ENCODE results near the gene HK3. TPM values are rescaled to one million over a fixed set of nuclear protein-coding genes. Genes with fewer than 3 reads are reported as not detected.

The HK3 gene
- total RNA-seq, 4 donors from 2014 or later = 2.6 to 6.0 (median 4.7) TPM

DNA sequence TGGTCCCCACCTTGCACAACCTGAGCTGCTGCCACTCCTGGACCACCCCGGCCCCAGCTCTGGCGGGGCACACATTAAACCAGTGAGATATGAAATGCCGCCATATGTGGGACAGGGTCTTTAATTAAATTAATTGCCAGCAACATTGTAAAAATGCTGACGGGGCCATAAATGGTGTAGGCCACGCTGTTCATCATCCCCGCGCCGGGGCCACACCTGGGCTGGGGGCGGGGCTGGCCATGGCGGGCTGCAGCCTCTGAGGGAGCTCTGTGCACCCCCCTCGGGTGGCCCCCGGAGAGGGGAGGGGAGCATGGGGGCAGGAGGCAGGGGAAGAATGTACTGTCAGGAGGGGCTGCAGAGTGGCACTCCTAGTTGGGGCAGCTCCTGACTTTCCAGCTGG, 47.8 kb downstream of the HK3 start:
- Histone ChIP-seq H3K9me3 (no peaks in the 10 kb centered on the region), H3K4me3 (no peak overlapping the region), H3K36me3 (no peaks in the 10 kb centered on the region), H3K27me3 (peaks cover 41% of the 10 kb centered on the region), H3K4me1 (no peaks in the 10 kb centered on the region), H3K27ac (no peak overlapping the region)
- WGBS, 2 donors (ENCODE audit: low coverage in 1 of 2) = 40% methylated on average over 9 of the region's 12 CpGs; no CpG with 5 or more reads in 1 of the 2 donors
- in situ Hi-C loops (cut with MboI; ENCODE audit: low pct_ligation_motif_present in 1 of 4, low pct_unique_long_range_greater_than_20kb in 1 of 4, low sequenced_read_pairs in 3 of 4) = no loop called here
- no peak for DNase-seq
- intact Hi-C loops (cut with DNase I; ENCODE audit: low total_unique reads) = no loop called here
- TF ChIP-seq EP300 (IDR thresholded peaks at IDR 0.05; ENCODE audit: low read depth) (no peak), POLR2A (IDR thresholded peaks at IDR 0.05) (no peak), POLR2AphosphoS5 (IDR thresholded peaks at IDR 0.05) (no peak)
- TF ChIP-seq, protein P1, sequence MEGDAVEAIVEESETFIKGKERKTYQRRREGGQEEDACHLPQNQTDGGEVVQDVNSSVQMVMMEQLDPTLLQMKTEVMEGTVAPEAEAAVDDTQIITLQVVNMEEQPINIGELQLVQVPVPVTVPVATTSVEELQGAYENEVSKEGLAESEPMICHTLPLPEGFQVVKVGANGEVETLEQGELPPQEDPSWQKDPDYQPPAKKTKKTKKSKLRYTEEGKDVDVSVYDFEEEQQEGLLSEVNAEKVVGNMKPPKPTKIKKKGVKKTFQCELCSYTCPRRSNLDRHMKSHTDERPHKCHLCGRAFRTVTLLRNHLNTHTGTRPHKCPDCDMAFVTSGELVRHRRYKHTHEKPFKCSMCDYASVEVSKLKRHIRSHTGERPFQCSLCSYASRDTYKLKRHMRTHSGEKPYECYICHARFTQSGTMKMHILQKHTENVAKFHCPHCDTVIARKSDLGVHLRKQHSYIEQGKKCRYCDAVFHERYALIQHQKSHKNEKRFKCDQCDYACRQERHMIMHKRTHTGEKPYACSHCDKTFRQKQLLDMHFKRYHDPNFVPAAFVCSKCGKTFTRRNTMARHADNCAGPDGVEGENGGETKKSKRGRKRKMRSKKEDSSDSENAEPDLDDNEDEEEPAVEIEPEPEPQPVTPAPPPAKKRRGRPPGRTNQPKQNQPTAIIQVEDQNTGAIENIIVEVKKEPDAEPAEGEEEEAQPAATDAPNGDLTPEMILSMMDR (IDR thresholded peaks at IDR 0.05) = no peak

DNA sequence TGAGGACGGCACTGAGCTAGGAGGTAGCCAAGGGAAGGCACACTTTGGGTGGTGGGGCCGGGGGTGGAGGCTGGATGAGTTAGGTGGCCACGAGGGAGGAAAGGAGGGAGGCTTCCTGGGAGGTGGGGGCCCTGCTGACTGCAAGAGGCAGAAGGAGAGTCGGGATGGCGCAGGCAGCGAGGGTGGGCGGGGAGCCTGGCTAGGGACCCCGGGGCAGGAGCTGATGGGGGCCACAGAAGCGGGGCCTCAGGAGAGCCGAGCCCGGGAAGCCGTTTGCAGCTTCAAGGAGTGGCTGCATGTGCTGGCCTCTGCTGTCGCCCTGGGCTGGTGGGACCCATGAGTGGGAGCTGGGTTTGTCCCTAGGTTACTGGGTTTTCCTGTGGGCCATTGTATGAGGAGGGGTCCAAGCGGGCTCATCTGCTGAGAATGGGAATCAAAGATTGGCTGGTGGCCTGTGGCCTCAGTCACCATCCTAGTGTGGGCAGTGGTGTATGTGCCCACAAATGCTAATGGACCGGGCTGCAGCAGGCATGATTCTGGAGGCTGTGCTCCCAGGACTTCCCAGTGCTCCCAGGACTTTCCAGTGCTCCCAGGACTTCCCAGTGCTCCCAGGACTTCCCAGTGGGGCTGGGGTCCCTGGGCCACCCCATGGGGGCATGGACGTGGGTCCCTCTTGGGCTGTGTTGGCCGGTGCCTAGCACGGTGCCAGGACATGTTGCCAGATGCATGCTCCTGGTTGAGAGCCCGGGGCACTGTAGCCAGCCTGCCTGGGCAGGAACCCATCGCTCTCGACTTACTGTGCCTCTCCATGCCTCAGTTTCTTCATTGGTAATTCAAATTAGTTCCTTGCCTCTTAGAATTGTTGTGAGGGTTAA, 48.5 kb downstream of the HK3 start:
- in situ Hi-C loops (cut with MboI; ENCODE audit: low pct_ligation_motif_present in 1 of 4, low pct_unique_long_range_greater_than_20kb in 1 of 4, low sequenced_read_pairs in 3 of 4) (no loop called here), intact Hi-C loops (cut with DNase I; ENCODE audit: low total_unique reads) (no loop called here)
- TF ChIP-seq, protein P1 (IDR thresholded peaks at IDR 0.05) = no peak
- TF ChIP-seq POLR2A (IDR thresholded peaks at IDR 0.05) = no peak
- no peak for TF ChIP-seq POLR2AphosphoS5 (IDR thresholded peaks at IDR 0.05)
- TF ChIP-seq EP300 (IDR thresholded peaks at IDR 0.05; ENCODE audit: low read depth) = no peak
- DNase-seq = no peak
- H3K4me3 ChIP-seq = no peak overlapping the region
- WGBS, 2 donors (ENCODE audit: low coverage in 1 of 2) = 79% methylated on average over 21 of the region's 21 CpGs; no CpG with 5 or more reads in 1 of the 2 donors
- H3K9me3 ChIP-seq = no peaks in the 10 kb centered on the region
- no peaks in the 10 kb centered on the region for H3K36me3 ChIP-seq
- H3K27me3 ChIP-seq = peaks cover 49% of the 10 kb centered on the region
- H3K4me1 ChIP-seq = no peaks in the 10 kb centered on the region
- no peak overlapping the region for H3K27ac ChIP-seq

- TF ChIP-seq EP300 (IDR thresholded peaks at IDR 0.05; ENCODE audit: low read depth) (no peak), POLR2AphosphoS5 (IDR thresholded peaks at IDR 0.05) (no peak), POLR2A (IDR thresholded peaks at IDR 0.05) (no peak)
- TF ChIP-seq, protein P1 (IDR thresholded peaks at IDR 0.05) = no peak
- Histone ChIP-seq H3K27me3 (peaks cover 48% of the 10 kb centered on the region), H3K4me1 (no peaks in the 10 kb centered on the region), H3K4me3 (no peak overlapping the region), H3K9me3 (no peaks in the 10 kb centered on the region), H3K36me3 (no peaks in the 10 kb centered on the region), H3K27ac (no peak overlapping the region)
- intact Hi-C loops (cut with DNase I; ENCODE audit: low total_unique reads) = no loop called here
- 74% methylated on average over 7 of the region's 7 CpGs; no CpG with 5 or more reads in 1 of the 2 donors for WGBS, 2 donors (ENCODE audit: low coverage in 1 of 2)
- in situ Hi-C loops (cut with MboI; ENCODE audit: low pct_ligation_motif_present in 1 of 4, low pct_unique_long_range_greater_than_20kb in 1 of 4, low sequenced_read_pairs in 3 of 4) = no loop called here
- no peak for DNase-seq
Measured at GRCh38 chr5:176849611-176850227, 49.4 kb downstream of the HK3 start.

DNA sequence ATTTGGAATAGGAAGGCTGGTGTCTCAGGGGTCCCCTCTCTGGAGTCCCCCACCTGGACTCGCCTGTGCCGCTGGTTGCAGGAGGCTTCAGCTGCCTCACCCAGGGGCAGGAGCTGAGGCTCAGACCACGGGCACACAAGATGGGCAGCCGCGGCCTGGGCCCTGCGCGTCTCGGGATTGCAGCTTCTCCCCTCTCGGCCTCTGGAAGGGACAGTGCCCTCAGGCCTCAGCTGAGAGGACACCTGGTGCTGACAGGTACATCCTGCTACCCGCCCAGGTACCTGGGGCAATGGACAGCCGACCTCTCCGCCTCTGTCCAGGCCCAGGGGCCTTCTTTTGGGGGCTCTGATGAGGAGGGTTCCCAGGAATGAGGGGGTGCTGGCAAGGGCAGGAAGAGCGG, 50.5 kb downstream of the HK3 start:
- Histone ChIP-seq H3K27me3 (peaks cover 51% of the 10 kb centered on the region), H3K27ac (no peak overlapping the region), H3K4me3 (no peak overlapping the region), H3K4me1 (no peaks in the 10 kb centered on the region), H3K9me3 (no peaks in the 10 kb centered on the region), H3K36me3 (no peaks in the 10 kb centered on the region)
- WGBS, 2 donors (ENCODE audit: low coverage in 1 of 2) = 82% methylated on average over 9 of the region's 13 CpGs; no CpG with 5 or more reads in 1 of the 2 donors
- intact Hi-C loops (cut with DNase I; ENCODE audit: low total_unique reads) = no loop called here
- TF ChIP-seq POLR2A (IDR thresholded peaks at IDR 0.05) = no peak
- TF ChIP-seq, protein P1 (IDR thresholded peaks at IDR 0.05) = no peak
- no peak for TF ChIP-seq EP300 (IDR thresholded peaks at IDR 0.05; ENCODE audit: low read depth)
- no peak for TF ChIP-seq POLR2AphosphoS5 (IDR thresholded peaks at IDR 0.05)
- DNase-seq = no peak
- in situ Hi-C loops (cut with MboI; ENCODE audit: low pct_ligation_motif_present in 1 of 4, low pct_unique_long_range_greater_than_20kb in 1 of 4, low sequenced_read_pairs in 3 of 4) = no loop called here

Data from transverse colon (tissue), 4 donors.